KOPT-K1 (cell line): ENCODE results near the gene PTPRJ.

ENCODE experiments used
- H3K27ac ChIP-seq: fragments of 200-600 bp; sonication (generic); 2 replicates; pipeline ENCODE4 v1.5.1; 2016; ENCODE audit warnings: antibody characterized with exemption, mild to moderate bottlenecking, low read depth, low read length; ENCODE audit not compliant: poor library complexity, severe bottlenecking
- H3K36me3 ChIP-seq: fragments of 200-600 bp; sonication (generic); 2 replicates; pipeline ENCODE4 v1.5.1; 2017; ENCODE audit warnings: antibody characterized with exemption, mild to moderate bottlenecking, low read length, moderate library complexity; ENCODE audit not compliant: insufficient read depth
- H3K9me3 ChIP-seq: fragments of 200-600 bp; sonication (generic); 2 replicates; pipeline ENCODE4 v1.5.1; 2017; ENCODE audit warnings: antibody characterized with exemption, low read length, mild to moderate bottlenecking; ENCODE audit not compliant: insufficient read depth, poor library complexity, severe bottlenecking

PTPRJ gene

DNA sequence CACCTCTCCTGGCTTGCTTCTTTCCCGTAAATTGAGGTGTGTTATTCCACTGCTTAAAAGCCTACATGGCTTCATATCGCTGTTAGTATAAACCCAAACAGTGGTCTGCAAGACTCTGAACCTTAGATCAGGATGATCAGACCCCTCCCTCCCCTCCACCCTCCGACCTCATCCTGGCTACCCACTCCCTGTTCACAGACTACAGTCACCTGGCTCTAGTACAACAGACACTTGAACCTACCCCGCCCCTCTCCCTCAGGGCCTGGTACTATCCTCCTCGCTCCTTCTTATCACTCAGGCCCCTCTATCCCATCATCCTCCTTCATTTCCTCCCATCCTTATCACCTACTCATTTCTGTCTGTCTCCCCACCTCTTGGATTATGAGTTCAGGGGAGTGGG is 20.1 kb downstream of the PTPRJ start:
- Histone ChIP-seq H3K27ac (no peak overlapping the region), H3K9me3 (no peaks in the 10 kb centered on the region), H3K36me3 (no peaks in the 10 kb centered on the region)

DNA sequence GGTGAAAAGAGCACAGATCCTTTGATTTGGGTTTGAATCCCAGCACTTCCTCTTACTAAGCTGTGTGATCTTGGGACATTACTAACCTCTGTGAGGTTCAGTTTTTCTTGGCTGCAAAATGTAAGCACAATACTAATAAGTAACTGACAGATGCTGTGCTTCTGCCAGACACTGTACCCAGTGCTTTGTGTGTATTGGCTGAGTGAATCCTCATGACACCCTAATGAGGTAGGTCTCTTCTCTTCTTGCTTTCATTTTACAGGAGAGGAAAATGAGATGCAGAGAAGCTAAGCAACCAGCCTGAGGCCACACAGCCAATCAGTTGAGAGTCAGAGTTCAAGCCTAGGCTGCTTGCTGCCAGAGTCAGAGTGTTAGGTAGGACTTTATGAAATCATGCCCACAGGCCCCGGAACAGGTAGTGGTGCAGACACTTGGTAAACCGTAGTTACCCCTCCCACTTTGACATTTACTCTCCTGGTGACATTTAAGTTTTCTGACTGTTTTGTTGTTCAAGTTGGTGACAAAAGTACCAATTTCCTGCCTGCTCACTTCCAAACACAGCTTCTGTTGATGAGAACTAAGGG is 21.2 kb downstream of the PTPRJ start:
- no peaks in the 10 kb centered on the region for H3K9me3 ChIP-seq
- no peak overlapping the region for H3K27ac ChIP-seq
- H3K36me3 ChIP-seq = no peaks in the 10 kb centered on the region

DNA sequence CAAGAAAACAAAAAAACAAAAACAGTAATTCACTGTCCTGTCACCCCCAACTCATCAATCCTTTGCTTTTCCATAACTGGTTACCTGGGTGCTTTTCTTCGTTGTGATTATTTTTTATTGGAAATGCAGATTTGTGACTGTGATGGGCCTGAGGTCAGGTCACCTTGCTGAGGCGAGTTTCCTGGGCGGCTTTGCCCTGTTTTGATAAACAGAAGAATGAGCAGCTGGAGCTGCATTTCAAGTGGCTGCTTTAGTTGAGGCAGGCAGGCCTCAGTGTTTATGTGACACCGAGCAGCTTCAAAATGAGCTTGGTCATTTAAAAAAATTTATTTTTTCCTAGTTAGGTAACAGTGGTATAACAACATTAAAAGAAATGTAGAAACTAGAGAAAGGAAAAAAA is 22.2 kb downstream of the PTPRJ start:
- H3K36me3 ChIP-seq = no peaks in the 10 kb centered on the region
- no peaks in the 10 kb centered on the region for H3K9me3 ChIP-seq
- no peak overlapping the region for H3K27ac ChIP-seq

DNA sequence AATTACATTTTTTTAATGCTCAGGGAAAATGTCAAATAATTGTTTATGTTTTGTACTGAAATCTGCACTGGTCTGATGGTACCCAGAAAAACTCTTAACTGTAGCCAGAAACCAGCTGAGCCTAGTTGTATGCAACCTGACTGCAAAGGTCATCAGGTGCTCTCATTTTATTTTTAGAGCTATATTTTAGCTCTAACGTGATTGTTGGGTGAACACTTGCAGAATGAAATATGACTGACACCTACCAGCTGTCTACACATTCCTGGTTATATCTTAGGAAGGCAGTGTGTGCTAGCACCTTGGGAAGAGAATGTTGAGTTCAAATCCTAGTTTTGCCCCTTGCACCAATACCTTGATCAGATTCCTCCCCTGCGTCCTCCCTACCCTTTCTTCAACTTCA is 23.6 kb downstream of the PTPRJ start:
- Histone ChIP-seq H3K27ac (no peak overlapping the region), H3K9me3 (no peaks in the 10 kb centered on the region), H3K36me3 (no peaks in the 10 kb centered on the region)

DNA sequence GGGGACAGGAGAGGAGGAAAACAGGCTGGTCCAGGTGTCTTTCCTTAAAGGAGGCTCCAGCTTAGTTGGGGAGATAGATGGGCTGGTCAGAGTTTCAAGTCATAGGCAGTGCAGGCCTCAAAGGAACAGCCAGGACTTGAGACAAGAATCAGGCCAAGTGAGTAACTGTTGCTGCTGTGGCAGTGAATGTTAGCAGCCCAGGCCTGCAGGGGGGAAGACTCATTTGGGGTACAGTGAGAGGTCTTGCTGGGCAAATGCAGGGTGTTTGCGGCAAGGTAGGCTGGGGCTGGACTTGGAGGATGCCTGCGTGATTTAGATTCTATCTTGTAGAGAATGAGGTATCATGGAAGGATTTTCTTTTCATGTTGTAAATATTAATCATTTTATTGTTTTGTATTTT is 24.1 kb downstream of the PTPRJ start:
- Histone ChIP-seq H3K36me3 (no peaks in the 10 kb centered on the region), H3K9me3 (no peaks in the 10 kb centered on the region), H3K27ac (no peak overlapping the region)

DNA sequence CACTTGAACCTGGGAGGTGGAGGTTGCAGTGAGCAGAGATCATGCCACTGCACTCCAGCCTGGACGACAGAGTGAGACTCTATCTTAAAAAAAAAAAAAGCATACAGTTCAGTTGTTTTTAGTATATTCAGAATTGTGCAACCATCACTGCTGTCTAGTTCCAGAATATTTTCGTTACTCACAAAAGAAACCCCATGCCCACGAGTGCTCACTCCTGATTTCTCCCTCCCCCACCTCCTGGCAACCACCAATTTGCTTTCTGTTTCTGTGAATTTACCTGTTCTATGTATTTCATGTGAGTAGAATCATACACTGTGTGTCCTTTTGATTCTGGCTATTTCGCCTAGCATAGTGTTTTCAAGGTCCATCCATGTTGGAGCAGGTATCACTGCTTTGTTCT is 24.8 kb downstream of the PTPRJ start:
- H3K9me3 ChIP-seq = no peaks in the 10 kb centered on the region
- no peaks in the 10 kb centered on the region for H3K36me3 ChIP-seq
- H3K27ac ChIP-seq = no peak overlapping the region

DNA sequence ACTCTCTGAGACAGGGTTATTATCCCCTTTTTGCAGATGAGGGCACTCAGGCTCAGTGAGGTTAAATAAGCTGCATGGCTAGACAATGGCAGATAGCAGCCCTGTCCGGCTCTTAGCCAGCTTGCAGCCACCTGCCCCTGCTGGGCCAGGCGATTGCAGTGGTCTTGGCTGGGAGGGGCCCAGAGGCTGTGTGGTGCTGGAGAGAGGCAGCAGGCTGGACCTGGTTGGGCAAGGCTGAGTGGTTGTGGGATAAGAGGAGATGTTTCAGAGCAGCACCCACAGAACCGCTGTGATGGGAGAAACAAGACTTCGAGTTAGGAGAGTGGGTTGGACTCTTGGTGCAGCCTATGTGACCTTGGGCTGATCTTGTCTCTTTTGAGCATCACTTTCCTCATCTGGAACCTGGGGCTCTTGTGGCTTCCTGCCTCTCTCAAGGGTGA is 25.5 kb downstream of the PTPRJ start:
- Histone ChIP-seq H3K36me3 (no peaks in the 10 kb centered on the region), H3K27ac (no peak overlapping the region), H3K9me3 (no peaks in the 10 kb centered on the region)

DNA sequence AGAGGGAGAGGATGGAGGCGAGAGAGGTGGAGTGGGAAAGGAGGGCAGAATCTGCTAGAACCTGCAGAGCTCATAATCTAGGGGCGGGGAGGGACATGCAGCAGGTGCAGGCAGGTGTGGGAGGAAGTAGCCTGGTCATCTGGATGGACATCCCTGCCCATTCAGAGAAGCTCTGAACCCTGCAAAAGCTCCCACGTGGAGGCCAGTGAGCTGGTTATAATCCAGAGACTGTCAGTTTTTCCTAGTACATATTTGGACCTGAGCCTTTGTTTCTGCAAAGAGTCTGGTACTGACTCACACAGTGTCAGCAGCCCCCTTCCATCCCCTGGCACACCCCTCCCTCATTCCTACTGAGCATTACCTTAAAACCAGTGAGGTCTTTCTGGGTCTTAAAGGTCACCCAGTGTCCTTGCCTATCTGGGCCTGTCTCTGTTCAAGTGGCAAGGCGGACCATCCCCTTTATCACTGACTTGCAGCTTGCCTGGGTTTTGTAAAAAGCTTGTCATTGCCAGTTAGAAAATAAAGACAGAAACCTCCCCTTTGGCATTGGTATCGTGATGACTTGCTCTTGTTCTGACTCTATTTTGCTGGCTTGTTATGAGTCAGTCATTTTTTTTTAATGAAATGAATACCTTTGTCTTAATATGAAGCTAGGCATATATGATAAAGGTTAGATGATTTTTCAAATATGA is 26.1 kb downstream of the PTPRJ start:
- no peaks in the 10 kb centered on the region for H3K9me3 ChIP-seq
- no peaks in the 10 kb centered on the region for H3K36me3 ChIP-seq
- H3K27ac ChIP-seq = no peak overlapping the region

DNA sequence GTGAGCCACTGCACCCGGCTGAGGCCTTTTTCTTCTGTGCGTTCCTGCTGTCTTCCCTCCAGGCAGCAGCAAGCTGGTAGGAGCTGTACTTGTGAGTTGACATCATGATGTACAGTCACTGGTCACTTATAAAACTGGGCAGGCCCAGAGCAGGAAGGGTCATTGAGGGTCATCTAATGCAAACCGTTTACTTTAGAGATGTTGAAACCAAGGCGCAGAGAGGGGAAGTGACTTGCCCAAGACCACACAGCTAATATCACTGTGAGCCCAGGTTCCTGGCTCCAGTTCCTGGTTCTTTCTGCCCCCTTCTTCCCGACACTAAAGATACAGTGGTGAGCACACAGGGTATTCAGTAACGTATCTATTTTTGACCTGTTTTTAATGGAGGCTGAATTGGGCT is 27.3 kb downstream of the PTPRJ start:
- no peak overlapping the region for H3K27ac ChIP-seq
- H3K36me3 ChIP-seq = no peaks in the 10 kb centered on the region
- no peaks in the 10 kb centered on the region for H3K9me3 ChIP-seq

DNA sequence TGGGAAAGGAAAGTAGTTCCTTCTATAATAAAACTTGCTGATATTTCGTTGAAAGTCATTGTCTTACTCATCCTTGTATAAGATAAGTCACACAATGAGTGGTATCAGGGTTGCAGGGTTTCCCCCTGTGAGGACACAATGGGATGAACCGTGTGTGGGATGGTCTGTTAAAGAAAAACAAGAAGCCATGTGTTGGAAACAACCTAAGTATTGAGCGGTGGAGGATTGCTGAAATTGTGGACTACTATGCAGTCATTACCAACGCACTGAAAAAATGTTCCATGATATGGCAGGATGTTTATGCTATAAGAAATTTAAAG is 28.6 kb downstream of the PTPRJ start:
- no peaks in the 10 kb centered on the region for H3K9me3 ChIP-seq
- no peak overlapping the region for H3K27ac ChIP-seq
- no peaks in the 10 kb centered on the region for H3K36me3 ChIP-seq

DNA sequence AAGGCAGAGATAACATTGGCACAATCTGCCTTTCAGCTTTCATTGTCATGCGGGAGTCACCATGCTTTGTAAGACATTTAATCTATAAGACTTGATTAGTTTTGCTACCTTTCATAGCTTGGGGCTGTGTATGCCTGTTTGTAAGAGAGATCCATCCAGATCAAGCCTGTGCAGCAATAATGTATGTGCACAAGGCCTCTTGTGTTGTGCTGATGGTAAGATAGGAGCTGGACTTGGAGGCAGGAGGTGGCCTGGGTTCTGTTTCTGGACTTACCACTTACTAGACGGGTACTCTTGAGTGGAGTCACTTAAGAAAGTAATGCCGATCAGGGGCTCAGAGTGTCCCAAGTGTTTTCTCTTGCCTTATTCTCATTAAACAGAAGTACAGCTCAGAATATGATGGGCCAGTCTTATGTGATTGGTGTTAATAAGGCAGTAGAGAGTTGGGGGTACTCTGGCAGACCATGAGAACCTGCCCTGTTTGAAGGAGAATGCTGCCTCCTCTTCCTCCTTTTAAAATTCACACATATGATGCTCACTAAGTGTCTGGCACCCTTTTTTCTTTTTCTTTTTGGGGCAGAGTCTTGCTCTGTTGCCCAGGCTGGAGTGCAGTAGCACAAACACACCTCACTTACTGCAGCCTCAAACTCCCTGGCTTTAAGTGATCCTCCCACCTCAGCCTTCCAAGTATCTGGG is 30.9 kb downstream of the PTPRJ start:
- no peaks in the 10 kb centered on the region for H3K36me3 ChIP-seq
- no peak overlapping the region for H3K27ac ChIP-seq
- H3K9me3 ChIP-seq = no peaks in the 10 kb centered on the region

DNA sequence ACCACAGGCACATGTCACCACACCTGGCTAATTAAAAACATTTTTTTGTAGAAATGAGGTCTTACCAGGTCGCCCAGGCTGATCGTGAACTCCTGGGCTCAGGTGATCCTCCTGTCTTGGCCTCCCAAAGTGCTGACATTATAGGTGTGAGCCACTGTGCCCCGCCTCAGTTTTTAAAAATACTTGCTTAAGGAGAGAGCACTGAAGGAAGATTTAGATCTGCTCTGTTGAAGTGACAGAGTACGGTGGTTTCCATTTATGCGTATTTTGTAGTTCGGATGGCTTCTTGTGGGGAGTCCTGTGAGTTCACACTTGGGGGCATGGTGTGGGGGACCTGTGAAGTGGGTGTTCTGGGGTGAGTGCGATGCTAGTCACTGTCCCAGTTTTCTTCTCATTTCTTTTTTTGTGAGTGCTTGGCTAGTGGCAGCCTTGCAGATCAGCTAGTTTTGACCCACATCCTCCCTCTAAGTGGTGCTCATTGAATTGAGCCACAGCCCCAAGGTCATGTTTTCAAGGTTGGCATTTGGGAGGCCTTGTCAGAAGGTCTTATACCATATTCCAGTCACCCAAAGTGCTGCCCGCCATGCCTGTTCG is 31.5 kb downstream of the PTPRJ start:
- H3K27ac ChIP-seq = no peak overlapping the region
- no peaks in the 10 kb centered on the region for H3K36me3 ChIP-seq
- H3K9me3 ChIP-seq = no peaks in the 10 kb centered on the region

DNA sequence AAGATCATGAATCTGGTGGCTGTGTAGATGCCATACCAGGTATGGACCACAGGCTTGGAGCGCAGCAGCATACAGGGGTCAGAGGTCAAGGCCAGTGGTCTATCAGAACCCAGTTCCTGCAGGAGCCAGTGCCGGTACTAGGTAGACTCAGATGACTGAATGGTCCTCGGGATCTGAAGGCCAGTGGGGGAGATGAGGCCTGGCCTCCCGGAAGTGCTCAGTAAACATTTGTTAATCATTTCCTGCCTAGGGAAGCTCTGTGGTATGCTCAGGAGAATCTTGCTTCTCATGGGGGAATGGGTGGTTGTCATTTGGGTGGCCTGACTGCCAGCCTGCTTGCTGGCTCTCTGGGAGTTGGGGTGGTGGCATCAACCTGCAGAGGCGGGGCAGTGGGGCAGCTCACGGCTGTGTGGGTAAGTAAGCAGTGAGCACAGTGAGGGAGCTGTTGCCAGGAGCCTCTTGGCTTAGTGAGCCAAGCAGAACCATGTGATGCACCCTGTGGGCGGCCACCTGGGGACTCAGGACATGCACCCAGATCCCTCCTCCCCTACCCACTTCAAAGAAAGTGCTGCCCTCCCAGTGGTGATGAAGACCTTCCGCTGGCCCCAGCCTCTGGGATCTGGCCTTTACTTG is 33.0 kb downstream of the PTPRJ start:
- no peak overlapping the region for H3K27ac ChIP-seq
- H3K36me3 ChIP-seq = no peaks in the 10 kb centered on the region
- H3K9me3 ChIP-seq = no peaks in the 10 kb centered on the region

DNA sequence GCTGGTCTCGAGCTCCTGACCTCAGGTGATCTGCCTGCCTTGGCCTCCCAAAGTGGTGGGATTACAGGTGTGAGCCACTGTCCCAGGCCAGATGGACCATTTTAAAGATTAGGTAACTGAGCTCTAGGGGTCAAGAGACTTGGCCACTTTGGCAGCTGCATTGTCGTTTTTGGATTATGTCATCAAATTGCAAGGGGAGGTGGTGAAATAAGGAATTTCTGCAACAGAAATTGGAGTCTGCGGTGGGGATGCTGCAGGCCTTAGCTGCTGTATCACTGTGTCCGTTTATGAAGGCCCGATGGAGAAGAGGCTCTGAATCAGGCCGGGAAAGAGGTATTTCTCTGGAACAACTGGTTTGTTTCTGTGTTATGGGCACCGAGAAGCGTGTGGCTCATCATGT is 34.6 kb downstream of the PTPRJ start:
- Histone ChIP-seq H3K27ac (no peak overlapping the region), H3K9me3 (no peaks in the 10 kb centered on the region), H3K36me3 (no peaks in the 10 kb centered on the region)

DNA sequence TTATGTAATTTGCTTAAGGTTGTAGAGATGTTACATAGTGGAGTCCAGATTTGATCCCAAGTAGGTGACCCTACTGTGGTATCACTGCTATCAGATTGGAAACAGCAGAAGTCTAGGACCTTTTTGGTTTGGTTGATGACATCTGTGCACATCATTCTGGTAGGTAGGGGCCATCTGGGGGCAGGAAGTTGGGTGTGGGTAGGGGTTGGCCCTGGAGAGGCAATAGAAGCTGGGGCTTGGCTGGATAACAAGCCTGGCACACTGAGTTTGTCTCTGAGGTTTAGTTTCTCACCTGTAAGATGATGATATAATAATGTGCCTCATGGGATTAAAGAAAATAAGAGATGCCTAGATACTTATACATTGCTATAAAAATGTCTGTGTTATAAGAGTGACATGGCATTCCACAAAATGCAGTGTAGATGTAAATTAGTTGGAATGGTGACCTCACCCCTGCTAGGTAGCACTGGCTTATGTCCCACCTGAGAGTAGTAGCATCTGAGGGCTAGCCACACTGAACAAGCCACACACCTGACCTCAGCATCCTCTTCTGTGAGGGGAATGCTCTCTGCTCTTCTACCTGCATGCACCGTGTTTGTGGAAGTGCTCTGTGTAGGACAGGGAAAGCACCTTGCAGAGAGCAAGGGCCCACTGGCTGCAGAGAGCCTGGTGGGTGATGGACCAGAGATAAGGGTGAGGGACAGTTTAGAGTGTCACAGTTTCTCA is 36.9 kb downstream of the PTPRJ start:
- no peaks in the 10 kb centered on the region for H3K9me3 ChIP-seq
- H3K36me3 ChIP-seq = no peaks in the 10 kb centered on the region
- no peak overlapping the region for H3K27ac ChIP-seq
